CD4-positive, alpha-beta T cell treated with Interleukin-1 beta for 1 hour (primary cell): ENCODE data around the gene MTIF3.
A peak's percentile ranks its signal among the peaks of the same experiment; 100 is the strongest.
"Not testable (repeated sequence)": the region's sequence is repeated elsewhere in the genome, so short reads cannot be mapped to it uniquely, and the experiment has no call there.

ENCODE experiments used
- DNase-seq, 2 donors: peaks; one replicate each; pipeline ENCODE4 v3.0.0-alpha.2; 2020 to 2022

Gene MTIF3

GRCh38 chr13:27408074-27408473, 42.3 kb downstream of the MTIF3 start:
- no peak for DNase-seq

GRCh38 chr13:27406178-27406939, 44.0 kb downstream of the MTIF3 start:
- DNase-seq, result peak; percentile 37 to 68

GRCh38 chr13:27405546-27406134, 44.7 kb downstream of the MTIF3 start:
- no peak for DNase-seq

GRCh38 chr13:27404680-27405079, 45.7 kb downstream of the MTIF3 start:
- no peak for DNase-seq

- DNase-seq, result no peak
These were observed 46.5 kb downstream of the MTIF3 start for GRCh38 chr13:27403727-27404385.

- DNase-seq, result no peak
These were observed 47.1 kb downstream of the MTIF3 start for GRCh38 chr13:27403203-27403678.

- DNase-seq, result peak in 1 of 2 donors; percentile 54
These were observed 49.2 kb downstream of the MTIF3 start for GRCh38 chr13:27401210-27401609.

GRCh38 chr13:27400405-27400804, 50.0 kb downstream of the MTIF3 start:
- DNase-seq, result not testable (repeated sequence)

GRCh38 chr13:27398360-27398759, 52.0 kb downstream of the MTIF3 start:
- no peak for DNase-seq

- no peak for DNase-seq
These were observed 54.0 kb downstream of the MTIF3 start for GRCh38 chr13:27396252-27396846.

GRCh38 chr13:27395007-27395510, 55.3 kb downstream of the MTIF3 start:
- no peak for DNase-seq

GRCh38 chr13:27393101-27393500, 57.3 kb downstream of the MTIF3 start:
- DNase-seq, result no peak

- no peak for DNase-seq
These were observed 58.9 kb downstream of the MTIF3 start for GRCh38 chr13:27391471-27391870.

- DNase-seq, result no peak
These were observed 60.5 kb downstream of the MTIF3 start for GRCh38 chr13:27389891-27390290.

GRCh38 chr13:27388241-27388640, 62.1 kb downstream of the MTIF3 start:
- DNase-seq, result no peak
